Fibroblast of skin of left biceps (primary cell): ENCODE results near the gene DTNA.

Experiments used
- DNase-seq, 2 experiments: peaks; one replicate each; pipeline ENCODE4 v3.0.0-alpha.2; 2013; ENCODE audit warnings: low read depth in 2 of 2

DTNA gene

GRCh38 chr18:34933909-34934661 lies 224.0 kb downstream of the DTNA start:
- DNase-seq: no peak

- no peak for DNase-seq
Measured at GRCh38 chr18:34936772-34937171, 226.7 kb downstream of the DTNA start.

GRCh38 chr18:34938090-34938489 lies 228.0 kb downstream of the DTNA start:
- no peak for DNase-seq
